ENCODE results near the gene GNB4.

The GNB4 gene

GRCh38 chr3:179453967-179454366 is 2.7 kb upstream of the GNB4 start:
- DNase-seq: no peak
- H3K36me3 ChIP-seq (ENCODE audit: control insufficient read depth in 4 of 4, insufficient read depth in 4 of 4, low read length in 3 of 4): no peaks in the 10 kb centered on the region
- POLR2A ChIA-PET: no interaction called here
- H3K4me3 ChIP-seq (ENCODE audit: control insufficient read depth in 1 of 7, extremely low read depth in 1 of 7, insufficient read depth in 4 of 7, low read depth in 2 of 7, low read length in 6 of 7): no peak overlapping the region
- CTCF ChIA-PET: interaction anchor here (1.3 kb wide), 1 partner anchor 16 kb away, joined by 3 read pairs; no protein-coding TSS in a partner anchor
- H3K27ac ChIP-seq (ENCODE audit: insufficient read depth in 1 of 2, low read depth in 1 of 2, low read length in 2 of 2, poor library complexity in 1 of 2, severe bottlenecking in 2 of 2): no peak overlapping the region
- H3K4me1 ChIP-seq (ENCODE audit: control extremely low read depth in 1 of 4, control insufficient read depth in 4 of 4, insufficient read depth in 4 of 4, low read length in 3 of 4): peaks cover 11 to 24% (median 18%) of the 10 kb centered on the region in 4 experiments
- H3K27me3 ChIP-seq (replicated peaks in 2 of 5; ENCODE audit: control insufficient read depth in 4 of 5, insufficient read depth in 5 of 5, low read length in 4 of 5): no peaks in the 10 kb centered on the region
- WGBS (ENCODE audit: insufficient coverage): 71% methylated on average over 1 of the region's 3 CpGs
- no peaks in the 10 kb centered on the region for H3K9me3 ChIP-seq (ENCODE audit: control extremely low read depth in 1 of 5, control insufficient read depth in 4 of 5, insufficient read depth in 2 of 5, low read depth in 1 of 5, low read length in 4 of 5)

GRCh38 chr3:179452872-179453271 is 1.6 kb upstream of the GNB4 start:
- Histone ChIP-seq H3K4me1 (ENCODE audit: control extremely low read depth in 1 of 4, control insufficient read depth in 4 of 4, insufficient read depth in 4 of 4, low read length in 3 of 4) (peaks cover 11 to 30% (median 22%) of the 10 kb centered on the region in 4 experiments), H3K36me3 (ENCODE audit: control insufficient read depth in 4 of 4, insufficient read depth in 4 of 4, low read length in 3 of 4) (no peaks in the 10 kb centered on the region), H3K4me3 (ENCODE audit: control insufficient read depth in 1 of 7, extremely low read depth in 1 of 7, insufficient read depth in 4 of 7, low read depth in 2 of 7, low read length in 6 of 7) (no peak overlapping the region), H3K9me3 (ENCODE audit: control extremely low read depth in 1 of 5, control insufficient read depth in 4 of 5, insufficient read depth in 2 of 5, low read depth in 1 of 5, low read length in 4 of 5) (no peaks in the 10 kb centered on the region), H3K27ac (ENCODE audit: insufficient read depth in 1 of 2, low read depth in 1 of 2, low read length in 2 of 2, poor library complexity in 1 of 2, severe bottlenecking in 2 of 2) (peak overlapping the region in 1 of 2 experiments; percentile 89), H3K27me3 (replicated peaks in 2 of 5; ENCODE audit: control insufficient read depth in 4 of 5, insufficient read depth in 5 of 5, low read length in 4 of 5) (no peaks in the 10 kb centered on the region)
- ChIA-PET CTCF (interaction anchor here (0.9 to 1.0 kb wide), 2 partner anchors 29 to 31 kb away, joined by 3 read pairs; no protein-coding TSS in a partner anchor), POLR2A (interaction anchor here (0.7 kb wide), 1 partner anchor 11 kb away, joined by 3 read pairs; no protein-coding TSS in a partner anchor)
- no peak for DNase-seq
- 98% methylated on average over 5 of the region's 8 CpGs for WGBS (ENCODE audit: insufficient coverage)

- POLR2A ChIA-PET: interaction anchor here (1.3 kb wide), 1 partner anchor 12 kb away, joined by 9 read pairs; no protein-coding TSS in a partner anchor
- Histone ChIP-seq H3K4me3 (ENCODE audit: control insufficient read depth in 1 of 7, extremely low read depth in 1 of 7, insufficient read depth in 4 of 7, low read depth in 2 of 7, low read length in 6 of 7) (peak overlapping the region in 5 of 7 experiments; percentile 82 to 93 (median 89)), H3K27me3 (replicated peaks in 2 of 5; ENCODE audit: control insufficient read depth in 4 of 5, insufficient read depth in 5 of 5, low read length in 4 of 5) (no peaks in the 10 kb centered on the region), H3K27ac (ENCODE audit: insufficient read depth in 1 of 2, low read depth in 1 of 2, low read length in 2 of 2, poor library complexity in 1 of 2, severe bottlenecking in 2 of 2) (peak overlapping the region; percentile 84 to 89), H3K9me3 (ENCODE audit: control extremely low read depth in 1 of 5, control insufficient read depth in 4 of 5, insufficient read depth in 2 of 5, low read depth in 1 of 5, low read length in 4 of 5) (no peaks in the 10 kb centered on the region), H3K36me3 (ENCODE audit: control insufficient read depth in 4 of 4, insufficient read depth in 4 of 4, low read length in 3 of 4) (peaks cover 0 to 7% (median under 1%) of the 10 kb centered on the region in 4 experiments), H3K4me1 (ENCODE audit: control extremely low read depth in 1 of 4, control insufficient read depth in 4 of 4, insufficient read depth in 4 of 4, low read length in 3 of 4) (peaks cover 11 to 30% (median 23%) of the 10 kb centered on the region in 4 experiments)
- peak in 2 of 3 donors; percentile 17 to 40 for DNase-seq
- CTCF ChIA-PET: interaction anchor here (0.5 to 1.5 kb wide), 5 partner anchors 8 to 198 kb away, joined by 3 to 5 read pairs (median 3); no protein-coding TSS in a partner anchor
- no CpG with 5 or more reads among the region's 6 CpGs for WGBS (ENCODE audit: insufficient coverage)
Measured at GRCh38 chr3:179452176-179452564, 900 bp upstream of the GNB4 start.

- WGBS (ENCODE audit: insufficient coverage): under 1% methylated on average over 30 of the region's 43 CpGs
Measured at GRCh38 chr3:179450901-179451264, 387 bp downstream of the GNB4 start.

GRCh38 chr3:179450261-179450701 is 989 bp downstream of the GNB4 start:
- Histone ChIP-seq H3K27me3 (replicated peaks in 2 of 5; ENCODE audit: control insufficient read depth in 4 of 5, insufficient read depth in 5 of 5, low read length in 4 of 5) (no peaks in the 10 kb centered on the region), H3K4me1 (ENCODE audit: control extremely low read depth in 1 of 4, control insufficient read depth in 4 of 4, insufficient read depth in 4 of 4, low read length in 3 of 4) (peaks cover 11 to 39% (median 23%) of the 10 kb centered on the region in 4 experiments), H3K9me3 (ENCODE audit: control extremely low read depth in 1 of 5, control insufficient read depth in 4 of 5, insufficient read depth in 2 of 5, low read depth in 1 of 5, low read length in 4 of 5) (no peaks in the 10 kb centered on the region), H3K36me3 (ENCODE audit: control insufficient read depth in 4 of 4, insufficient read depth in 4 of 4, low read length in 3 of 4) (peaks cover 0 to 12% (median 4%) of the 10 kb centered on the region in 4 experiments), H3K4me3 (ENCODE audit: control insufficient read depth in 1 of 7, extremely low read depth in 1 of 7, insufficient read depth in 4 of 7, low read depth in 2 of 7, low read length in 6 of 7) (peak overlapping the region in 6 of 7 experiments; percentile 82 to 93 (median 87)), H3K27ac (ENCODE audit: insufficient read depth in 1 of 2, low read depth in 1 of 2, low read length in 2 of 2, poor library complexity in 1 of 2, severe bottlenecking in 2 of 2) (peak overlapping the region; percentile 77 to 90)
- WGBS (ENCODE audit: insufficient coverage): 0% methylated on average over 8 of the region's 12 CpGs
- POLR2A ChIA-PET: interaction anchor here (0.6 kb wide), 1 partner anchor 343 kb away, joined by 5 read pairs; no protein-coding TSS in a partner anchor
- DNase-seq: peak in 1 of 3 donors; percentile 17
- CTCF ChIA-PET: interaction anchor here (1.2 to 1.9 kb wide), 6 partner anchors 10 to 108 kb away, joined by 3 to 8 read pairs (median 4); no protein-coding TSS in a partner anchor

More at GRCh38 chr3:179450901-179451264, 387 bp downstream of the GNB4 start:
- peaks cover 0 to 11% (median 2%) of the 10 kb centered on the region in 4 experiments for H3K36me3 ChIP-seq (ENCODE audit: control insufficient read depth in 4 of 4, insufficient read depth in 4 of 4, low read length in 3 of 4)
- DNase-seq: peak; percentile 20 to 76 (median 66)
- H3K27me3 ChIP-seq (replicated peaks in 2 of 5; ENCODE audit: control insufficient read depth in 4 of 5, insufficient read depth in 5 of 5, low read length in 4 of 5): no peaks in the 10 kb centered on the region
- H3K4me3 ChIP-seq (ENCODE audit: control insufficient read depth in 1 of 7, extremely low read depth in 1 of 7, insufficient read depth in 4 of 7, low read depth in 2 of 7, low read length in 6 of 7): peak overlapping the region; percentile 82 to 93 (median 85)
- H3K27ac ChIP-seq (ENCODE audit: insufficient read depth in 1 of 2, low read depth in 1 of 2, low read length in 2 of 2, poor library complexity in 1 of 2, severe bottlenecking in 2 of 2): peak overlapping the region; percentile 77 to 90
- no peaks in the 10 kb centered on the region for H3K9me3 ChIP-seq (ENCODE audit: control extremely low read depth in 1 of 5, control insufficient read depth in 4 of 5, insufficient read depth in 2 of 5, low read depth in 1 of 5, low read length in 4 of 5)
- H3K4me1 ChIP-seq (ENCODE audit: control extremely low read depth in 1 of 4, control insufficient read depth in 4 of 4, insufficient read depth in 4 of 4, low read length in 3 of 4): peaks cover 11 to 39% (median 23%) of the 10 kb centered on the region in 4 experiments
- ChIA-PET CTCF (interaction anchor here (0.8 to 1.9 kb wide), 8 partner anchors 10 to 112 kb away, joined by 3 to 8 read pairs (median 4); partner anchors contain the start of gene ACTL6A), POLR2A (interaction anchor here (0.6 to 1.3 kb wide), 5 partner anchors 12 to 344 kb away, joined by 3 to 9 read pairs (median 3); partner anchors contain the start of genes MRPL47 and NDUFB5)

GRCh38 chr3:179449636-179450035 is 1.6 kb downstream of the GNB4 start:
- Histone ChIP-seq H3K27ac (ENCODE audit: insufficient read depth in 1 of 2, low read depth in 1 of 2, low read length in 2 of 2, poor library complexity in 1 of 2, severe bottlenecking in 2 of 2) (peak overlapping the region; percentile 77 to 90), H3K4me3 (ENCODE audit: control insufficient read depth in 1 of 7, extremely low read depth in 1 of 7, insufficient read depth in 4 of 7, low read depth in 2 of 7, low read length in 6 of 7) (peak overlapping the region in 6 of 7 experiments; percentile 82 to 93 (median 87)), H3K36me3 (ENCODE audit: control insufficient read depth in 4 of 4, insufficient read depth in 4 of 4, low read length in 3 of 4) (peaks cover 0 to 12% (median 4%) of the 10 kb centered on the region in 4 experiments), H3K4me1 (ENCODE audit: control extremely low read depth in 1 of 4, control insufficient read depth in 4 of 4, insufficient read depth in 4 of 4, low read length in 3 of 4) (peaks cover 11 to 39% (median 23%) of the 10 kb centered on the region in 4 experiments), H3K27me3 (replicated peaks in 2 of 5; ENCODE audit: control insufficient read depth in 4 of 5, insufficient read depth in 5 of 5, low read length in 4 of 5) (no peaks in the 10 kb centered on the region), H3K9me3 (ENCODE audit: control extremely low read depth in 1 of 5, control insufficient read depth in 4 of 5, insufficient read depth in 2 of 5, low read depth in 1 of 5, low read length in 4 of 5) (no peaks in the 10 kb centered on the region)
- DNase-seq: no peak
- no CpG with 5 or more reads among the region's 2 CpGs for WGBS (ENCODE audit: insufficient coverage)
- ChIA-PET CTCF (interaction anchor here (0.8 to 1.9 kb wide), 6 partner anchors 11 to 108 kb away, joined by 3 to 8 read pairs (median 4); no protein-coding TSS in a partner anchor), POLR2A (no interaction called here)

GRCh38 chr3:179447251-179447650 is 4.0 kb downstream of the GNB4 start:
- H3K4me3 ChIP-seq (ENCODE audit: control insufficient read depth in 1 of 7, extremely low read depth in 1 of 7, insufficient read depth in 4 of 7, low read depth in 2 of 7, low read length in 6 of 7): no peak overlapping the region
- no peak overlapping the region for H3K27ac ChIP-seq (ENCODE audit: insufficient read depth in 1 of 2, low read depth in 1 of 2, low read length in 2 of 2, poor library complexity in 1 of 2, severe bottlenecking in 2 of 2)
- H3K4me1 ChIP-seq (ENCODE audit: control extremely low read depth in 1 of 4, control insufficient read depth in 4 of 4, insufficient read depth in 4 of 4, low read length in 3 of 4): peaks cover 8 to 34% (median 20%) of the 10 kb centered on the region in 4 experiments
- peaks cover 3 to 12% (median 5%) of the 10 kb centered on the region in 4 experiments for H3K36me3 ChIP-seq (ENCODE audit: control insufficient read depth in 4 of 4, insufficient read depth in 4 of 4, low read length in 3 of 4)
- ChIA-PET POLR2A (no interaction called here), CTCF (interaction anchor here (0.6 to 4.3 kb wide), 13 partner anchors 11 to 120 kb away, joined by 3 to 37 read pairs (median 5); partner anchors contain the start of gene ACTL6A)
- no peak for DNase-seq
- no peaks in the 10 kb centered on the region for H3K27me3 ChIP-seq (replicated peaks in 2 of 5; ENCODE audit: control insufficient read depth in 4 of 5, insufficient read depth in 5 of 5, low read length in 4 of 5)
- WGBS (ENCODE audit: insufficient coverage): 90% methylated on average over 2 of the region's 6 CpGs
- H3K9me3 ChIP-seq (ENCODE audit: control extremely low read depth in 1 of 5, control insufficient read depth in 4 of 5, insufficient read depth in 2 of 5, low read depth in 1 of 5, low read length in 4 of 5): no peaks in the 10 kb centered on the region
